Liver (tissue), 9 donors: Measurements from ENCODE around the gene LGR6. TPM values are rescaled to one million over a fixed set of nuclear protein-coding genes. Genes with fewer than 3 reads are reported as not detected.
A peak's percentile ranks its signal among the peaks of the same experiment; 100 is the strongest.

ENCODE experiments used
- DNase-seq: peaks from one replicate; pipeline ENCODE4 v3.0.0-alpha.2; 2017; ENCODE audit warnings: low spot score
- H3K27ac ChIP-seq, 2 donors: one replicate each; pipeline ENCODE4 v1.7.0; 2013; ENCODE audit warnings: inconsistent platforms in 2 of 2, low read length in 2 of 2, control low read depth in 1 of 2, low read depth in 1 of 2, mild to moderate bottlenecking in 1 of 2
- H3K27me3 ChIP-seq, 4 donors: one replicate each; pipeline versions ENCODE4 v1.6.1 to v1.7.0; 2013; ENCODE audit warnings: low read length in 3 of 4, inconsistent platforms in 1 of 4, mild to moderate bottlenecking in 1 of 4, moderate library complexity in 1 of 4; ENCODE audit not compliant: control insufficient read depth in 4 of 4, insufficient read depth in 4 of 4
- H3K36me3 ChIP-seq, 4 donors: one replicate each; pipeline versions ENCODE4 v1.6.1 to v1.7.0; 2013; ENCODE audit warnings: low read length in 3 of 4, mild to moderate bottlenecking in 3 of 4, low read depth in 1 of 4, moderate library complexity in 1 of 4; ENCODE audit not compliant: control insufficient read depth in 4 of 4, insufficient read depth in 3 of 4
- H3K4me1 ChIP-seq, 4 donors: one replicate each; pipeline versions ENCODE4 v1.6.1 to v1.7.0; 2013; ENCODE audit warnings: low read length in 3 of 4, mild to moderate bottlenecking in 3 of 4, moderate library complexity in 1 of 4; ENCODE audit not compliant: control insufficient read depth in 4 of 4, insufficient read depth in 4 of 4
- H3K4me3 ChIP-seq, 3 donors: one replicate each; pipeline versions ENCODE4 v1.6.1 to v1.7.0; 2013; ENCODE audit warnings: low read length in 3 of 3, control low read depth in 1 of 3, low read depth in 1 of 3, mild to moderate bottlenecking in 1 of 3
- H3K9ac ChIP-seq, 2 donors: one replicate each; pipeline ENCODE4 v1.7.0; 2013; ENCODE audit warnings: low read length in 2 of 2, mild to moderate bottlenecking in 2 of 2, moderate library complexity in 2 of 2, control low read depth in 1 of 2, low read depth in 1 of 2
- H3K9me3 ChIP-seq, 4 donors: one replicate each; pipeline versions ENCODE4 v1.6.1 to v1.7.0; 2013; ENCODE audit warnings: low read length in 3 of 4; ENCODE audit not compliant: control insufficient read depth in 4 of 4
- FOXA1 ChIP-seq: IDR thresholded peaks from 2 replicates; pipeline ENCODE4 v1.6.1; 2016; ENCODE audit warnings: antibody characterized with exemption
- FOXA2 ChIP-seq: IDR thresholded peaks from 2 replicates; pipeline ENCODE4 v1.6.1; 2016; ENCODE audit warnings: antibody characterized with exemption
- GABPA ChIP-seq, 2 donors: IDR thresholded peaks in 1 of 2; conservative IDR thresholded peaks in 1 of 2; 2 replicates each; pipeline ENCODE4 v1.6.1; 2016; ENCODE audit warnings: antibody characterized with exemption in 2 of 2, mild to moderate bottlenecking in 1 of 2, moderate library complexity in 1 of 2
- HNF4A ChIP-seq, 2 donors: conservative IDR thresholded peaks; 2 replicates each; pipeline ENCODE4 v1.6.1; 2016; ENCODE audit warnings: antibody characterized with exemption in 2 of 2, mild to moderate bottlenecking in 2 of 2
- HNF4G ChIP-seq: IDR thresholded peaks from 2 replicates; pipeline ENCODE4 v1.6.1; 2016; ENCODE audit warnings: antibody characterized with exemption
- JUND ChIP-seq, 2 donors: IDR thresholded peaks; 2 replicates each; pipeline ENCODE4 v1.6.1; 2016; ENCODE audit warnings: antibody characterized with exemption in 2 of 2
- NR2F2 ChIP-seq: IDR thresholded peaks from 2 replicates; pipeline ENCODE4 v1.6.1; 2016; ENCODE audit warnings: antibody characterized with exemption
- RAD21 ChIP-seq, 2 donors: IDR thresholded peaks; 2 replicates each; pipeline ENCODE4 v1.6.1; 2016; ENCODE audit warnings: antibody characterized with exemption in 2 of 2, mild to moderate bottlenecking in 2 of 2
- RXRA ChIP-seq, 2 donors: IDR thresholded peaks; 2 replicates each; pipeline ENCODE4 v1.6.1; 2017 to 2018; ENCODE audit warnings: antibody characterized with exemption in 2 of 2, mild to moderate bottlenecking in 1 of 2
- SP1 ChIP-seq: IDR thresholded peaks from 2 replicates; pipeline ENCODE4 v1.6.1; 2018; ENCODE audit warnings: antibody characterized with exemption, mild to moderate bottlenecking
- TAF1 ChIP-seq: conservative IDR thresholded peaks from 2 replicates; pipeline ENCODE4 v1.6.1; 2016; ENCODE audit warnings: antibody characterized with exemption, mild to moderate bottlenecking
- YY1 ChIP-seq: IDR thresholded peaks from 2 replicates; pipeline ENCODE4 v1.6.1; 2016; ENCODE audit warnings: antibody characterized with exemption, mild to moderate bottlenecking
- WGBS: extraction: QIAGEN DNeasy Blood & Tissue Kit; methylation state at CpG from one replicate; pipeline ENCODE4 v1.1.7; 2013; 5-methylcytosine and 5-hydroxymethylcytosine counted together
- polyA plus RNA-seq, 2 donors: library from polyadenylated mRNA; stranded (reverse) in 1 of 2; unstranded in 1 of 2; fragments of 200-250 nt in 1 of 2; fragments of >200 nt in 1 of 2; fragmentation: Nextera tagmentation in 1 of 2; extraction: Ambion mirVana in 1 of 2; gene quantifications; one replicate each; pipeline versions ENCODE4 v1.2.1 to v1.2.3, GENCODE V29; 2013 to 2015
- total RNA-seq, 2 donors: library from RNA; depleted of rRNA; stranded (reverse); fragments of >200 nt; gene quantifications; one replicate each; pipeline ENCODE4 v1.2.3, GENCODE V29; 2014
- TF ChIP-seq, protein P1 (sequence below): IDR thresholded peaks from 2 replicates; pipeline ENCODE4 v1.6.1; 2016; ENCODE audit warnings: antibody characterized with exemption
- TF ChIP-seq, protein P2 (sequence below): fragments of 150-350 bp; IDR thresholded peaks from 2 replicates; pipeline ENCODE4 v1.5.1; 2017; ENCODE audit warnings: improper control_type of control experiment, low read depth, low read length; ENCODE audit not compliant: missing input control
- TF ChIP-seq, protein P3 (sequence below): IDR thresholded peaks from 2 replicates; pipeline ENCODE4 v1.6.1; 2016; ENCODE audit warnings: antibody characterized with exemption
- TF ChIP-seq, protein P4 (sequence below): IDR thresholded peaks from 2 replicates; pipeline ENCODE4 v1.6.1; 2016; ENCODE audit warnings: antibody characterized with exemption, mild to moderate bottlenecking
- TF ChIP-seq, protein P5 (sequence below): IDR thresholded peaks from 2 replicates; pipeline ENCODE4 v1.6.1; 2016; ENCODE audit warnings: antibody characterized with exemption
- donor health status: healthy.
- donor health status: healthy.
- donor health status: healthy.
- donor health status: healthy.
- donor health status: healthy.

Gene LGR6
- total and polyA plus RNA-seq, 4 donors = 0.05 to 1.2 (median 0.75) TPM

DNA sequence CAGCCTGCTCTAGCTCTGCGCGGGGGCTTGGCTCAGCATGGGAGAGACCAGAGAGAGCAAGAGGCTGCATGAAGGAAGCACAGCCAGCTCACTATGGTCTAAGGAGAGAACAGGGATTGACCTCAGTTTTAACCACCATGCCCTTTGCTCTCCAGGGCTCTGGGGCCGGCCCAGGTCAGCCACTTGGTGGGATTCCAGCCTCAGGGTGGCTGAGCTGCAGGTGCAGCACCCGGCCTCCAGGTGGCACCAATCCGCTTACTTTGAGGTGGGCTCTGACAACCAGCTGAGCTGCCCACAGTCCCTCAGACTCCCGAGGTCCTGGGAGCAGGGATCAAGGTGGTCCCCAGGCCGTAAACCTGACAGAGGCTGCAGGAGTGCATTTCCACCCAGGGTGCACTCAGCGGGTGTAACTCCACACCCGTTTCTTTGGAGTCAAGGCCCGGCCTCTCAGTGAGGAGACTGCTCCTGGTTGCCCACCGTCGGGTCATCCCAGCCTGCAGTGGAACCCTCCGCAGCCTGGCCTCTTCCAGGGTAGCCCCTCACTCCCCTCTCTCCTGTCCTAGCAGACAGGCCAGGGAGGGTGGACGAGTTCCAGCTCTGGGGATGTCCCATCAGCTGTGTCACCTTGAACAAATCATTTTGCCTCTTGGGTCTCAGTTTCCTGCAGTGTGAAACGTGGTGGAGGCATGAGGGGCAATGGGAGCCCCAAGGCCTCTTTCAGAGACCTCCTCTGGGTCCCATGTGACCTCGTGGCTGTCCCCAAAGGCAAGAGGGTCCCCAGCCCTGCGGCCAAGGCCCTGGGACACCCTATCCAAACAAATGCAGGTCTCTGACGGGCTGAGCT, 607 bp upstream of the LGR6 start:
- peaks cover 0 to 5% (median 3%) of the 10 kb centered on the region in 4 donors for H3K27me3 ChIP-seq
- no peak overlapping the region for H3K9ac ChIP-seq
- DNase-seq = peak; percentile 70
- WGBS = 32% methylated on average over 18 of the region's 18 CpGs
- no peaks in the 10 kb centered on the region for H3K36me3 ChIP-seq
- TF ChIP-seq RXRA (IDR thresholded peaks at IDR 0.05) (peak in 1 of 2 donors; percentile 88), RAD21 (IDR thresholded peaks at IDR 0.05) (peak; percentile 62 to 78), HNF4G (no peak), YY1 (no peak), JUND (IDR thresholded peaks at IDR 0.05) (no peak), NR2F2 (peak; percentile 92), SP1 (no peak), HNF4A (conservative IDR thresholded peaks at IDR 0.05) (peak; percentile 65 to 90)
- TF ChIP-seq, protein P1, sequence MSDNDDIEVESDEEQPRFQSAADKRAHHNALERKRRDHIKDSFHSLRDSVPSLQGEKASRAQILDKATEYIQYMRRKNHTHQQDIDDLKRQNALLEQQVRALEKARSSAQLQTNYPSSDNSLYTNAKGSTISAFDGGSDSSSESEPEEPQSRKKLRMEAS = no peak
- TF ChIP-seq, protein P2, sequence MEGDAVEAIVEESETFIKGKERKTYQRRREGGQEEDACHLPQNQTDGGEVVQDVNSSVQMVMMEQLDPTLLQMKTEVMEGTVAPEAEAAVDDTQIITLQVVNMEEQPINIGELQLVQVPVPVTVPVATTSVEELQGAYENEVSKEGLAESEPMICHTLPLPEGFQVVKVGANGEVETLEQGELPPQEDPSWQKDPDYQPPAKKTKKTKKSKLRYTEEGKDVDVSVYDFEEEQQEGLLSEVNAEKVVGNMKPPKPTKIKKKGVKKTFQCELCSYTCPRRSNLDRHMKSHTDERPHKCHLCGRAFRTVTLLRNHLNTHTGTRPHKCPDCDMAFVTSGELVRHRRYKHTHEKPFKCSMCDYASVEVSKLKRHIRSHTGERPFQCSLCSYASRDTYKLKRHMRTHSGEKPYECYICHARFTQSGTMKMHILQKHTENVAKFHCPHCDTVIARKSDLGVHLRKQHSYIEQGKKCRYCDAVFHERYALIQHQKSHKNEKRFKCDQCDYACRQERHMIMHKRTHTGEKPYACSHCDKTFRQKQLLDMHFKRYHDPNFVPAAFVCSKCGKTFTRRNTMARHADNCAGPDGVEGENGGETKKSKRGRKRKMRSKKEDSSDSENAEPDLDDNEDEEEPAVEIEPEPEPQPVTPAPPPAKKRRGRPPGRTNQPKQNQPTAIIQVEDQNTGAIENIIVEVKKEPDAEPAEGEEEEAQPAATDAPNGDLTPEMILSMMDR = peak; percentile 78
- TF ChIP-seq, protein P3, sequence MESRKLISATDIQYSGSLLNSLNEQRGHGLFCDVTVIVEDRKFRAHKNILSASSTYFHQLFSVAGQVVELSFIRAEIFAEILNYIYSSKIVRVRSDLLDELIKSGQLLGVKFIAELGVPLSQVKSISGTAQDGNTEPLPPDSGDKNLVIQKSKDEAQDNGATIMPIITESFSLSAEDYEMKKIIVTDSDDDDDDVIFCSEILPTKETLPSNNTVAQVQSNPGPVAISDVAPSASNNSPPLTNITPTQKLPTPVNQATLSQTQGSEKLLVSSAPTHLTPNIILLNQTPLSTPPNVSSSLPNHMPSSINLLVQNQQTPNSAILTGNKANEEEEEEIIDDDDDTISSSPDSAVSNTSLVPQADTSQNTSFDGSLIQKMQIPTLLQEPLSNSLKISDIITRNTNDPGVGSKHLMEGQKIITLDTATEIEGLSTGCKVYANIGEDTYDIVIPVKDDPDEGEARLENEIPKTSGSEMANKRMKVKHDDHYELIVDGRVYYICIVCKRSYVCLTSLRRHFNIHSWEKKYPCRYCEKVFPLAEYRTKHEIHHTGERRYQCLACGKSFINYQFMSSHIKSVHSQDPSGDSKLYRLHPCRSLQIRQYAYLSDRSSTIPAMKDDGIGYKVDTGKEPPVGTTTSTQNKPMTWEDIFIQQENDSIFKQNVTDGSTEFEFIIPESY = no peak
- H3K4me1 ChIP-seq = peaks cover 0 to 11% (median 7%) of the 10 kb centered on the region in 4 donors
- H3K4me3 ChIP-seq = peak overlapping the region in 1 of 3 donors; percentile 21
- no peak overlapping the region for H3K27ac ChIP-seq
- no peaks in the 10 kb centered on the region for H3K9me3 ChIP-seq

DNA sequence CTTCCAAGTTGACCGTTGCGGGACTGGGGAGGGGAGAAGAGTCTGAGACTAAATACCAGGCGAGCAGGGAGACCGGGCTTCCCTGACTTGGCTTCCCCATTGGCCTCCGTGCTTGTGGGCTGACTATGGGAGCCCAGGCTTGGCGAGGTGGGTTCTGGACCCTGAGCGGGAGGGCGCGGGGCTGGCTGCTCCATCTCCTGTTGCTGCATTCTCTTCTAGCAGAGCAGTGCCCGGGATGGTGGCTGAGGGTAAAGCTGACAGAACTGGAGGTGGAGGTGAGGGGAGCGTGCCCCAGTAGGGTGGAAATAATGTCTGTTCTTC, 689 bp downstream of the LGR6 start:
- Histone ChIP-seq H3K27me3 (peaks cover 2 to 5% (median 3%) of the 10 kb centered on the region in 4 donors), H3K27ac (no peak overlapping the region), H3K36me3 (no peaks in the 10 kb centered on the region), H3K4me3 (no peak overlapping the region), H3K9me3 (no peaks in the 10 kb centered on the region), H3K4me1 (peaks cover 0 to 11% (median 7%) of the 10 kb centered on the region in 4 donors), H3K9ac (no peak overlapping the region)
- TF ChIP-seq FOXA2 (no peak), RAD21 (IDR thresholded peaks at IDR 0.05) (no peak), GABPA (IDR thresholded peaks at IDR 0.05 in 1 of 2, conservative IDR thresholded peaks at IDR 0.05 in 1 of 2) (no peak), SP1 (no peak), TAF1 (no peak), YY1 (no peak), FOXA1 (no peak), JUND (IDR thresholded peaks at IDR 0.05) (no peak)
- TF ChIP-seq, protein P4, sequence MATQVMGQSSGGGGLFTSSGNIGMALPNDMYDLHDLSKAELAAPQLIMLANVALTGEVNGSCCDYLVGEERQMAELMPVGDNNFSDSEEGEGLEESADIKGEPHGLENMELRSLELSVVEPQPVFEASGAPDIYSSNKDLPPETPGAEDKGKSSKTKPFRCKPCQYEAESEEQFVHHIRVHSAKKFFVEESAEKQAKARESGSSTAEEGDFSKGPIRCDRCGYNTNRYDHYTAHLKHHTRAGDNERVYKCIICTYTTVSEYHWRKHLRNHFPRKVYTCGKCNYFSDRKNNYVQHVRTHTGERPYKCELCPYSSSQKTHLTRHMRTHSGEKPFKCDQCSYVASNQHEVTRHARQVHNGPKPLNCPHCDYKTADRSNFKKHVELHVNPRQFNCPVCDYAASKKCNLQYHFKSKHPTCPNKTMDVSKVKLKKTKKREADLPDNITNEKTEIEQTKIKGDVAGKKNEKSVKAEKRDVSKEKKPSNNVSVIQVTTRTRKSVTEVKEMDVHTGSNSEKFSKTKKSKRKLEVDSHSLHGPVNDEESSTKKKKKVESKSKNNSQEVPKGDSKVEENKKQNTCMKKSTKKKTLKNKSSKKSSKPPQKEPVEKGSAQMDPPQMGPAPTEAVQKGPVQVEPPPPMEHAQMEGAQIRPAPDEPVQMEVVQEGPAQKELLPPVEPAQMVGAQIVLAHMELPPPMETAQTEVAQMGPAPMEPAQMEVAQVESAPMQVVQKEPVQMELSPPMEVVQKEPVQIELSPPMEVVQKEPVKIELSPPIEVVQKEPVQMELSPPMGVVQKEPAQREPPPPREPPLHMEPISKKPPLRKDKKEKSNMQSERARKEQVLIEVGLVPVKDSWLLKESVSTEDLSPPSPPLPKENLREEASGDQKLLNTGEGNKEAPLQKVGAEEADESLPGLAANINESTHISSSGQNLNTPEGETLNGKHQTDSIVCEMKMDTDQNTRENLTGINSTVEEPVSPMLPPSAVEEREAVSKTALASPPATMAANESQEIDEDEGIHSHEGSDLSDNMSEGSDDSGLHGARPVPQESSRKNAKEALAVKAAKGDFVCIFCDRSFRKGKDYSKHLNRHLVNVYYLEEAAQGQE = no peak
- TF ChIP-seq, protein P1 = no peak
- TF ChIP-seq, protein P5, sequence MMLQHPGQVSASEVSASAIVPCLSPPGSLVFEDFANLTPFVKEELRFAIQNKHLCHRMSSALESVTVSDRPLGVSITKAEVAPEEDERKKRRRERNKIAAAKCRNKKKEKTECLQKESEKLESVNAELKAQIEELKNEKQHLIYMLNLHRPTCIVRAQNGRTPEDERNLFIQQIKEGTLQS = no peak
- TF ChIP-seq, protein P3 = no peak
- DNase-seq = no peak
- WGBS = 55% methylated on average over 11 of the region's 11 CpGs
